ENCODE measurements around the gene MGA. TPM values are rescaled to one million over a fixed set of nuclear protein-coding genes. Genes with fewer than 3 reads are reported as not detected.

The MGA gene
- 15.6 TPM for polyA plus RNA-seq (2013, experiment 1 of 2)
- polyA plus RNA-seq (2013, experiment 2 of 2): 12.7 TPM

DNA sequence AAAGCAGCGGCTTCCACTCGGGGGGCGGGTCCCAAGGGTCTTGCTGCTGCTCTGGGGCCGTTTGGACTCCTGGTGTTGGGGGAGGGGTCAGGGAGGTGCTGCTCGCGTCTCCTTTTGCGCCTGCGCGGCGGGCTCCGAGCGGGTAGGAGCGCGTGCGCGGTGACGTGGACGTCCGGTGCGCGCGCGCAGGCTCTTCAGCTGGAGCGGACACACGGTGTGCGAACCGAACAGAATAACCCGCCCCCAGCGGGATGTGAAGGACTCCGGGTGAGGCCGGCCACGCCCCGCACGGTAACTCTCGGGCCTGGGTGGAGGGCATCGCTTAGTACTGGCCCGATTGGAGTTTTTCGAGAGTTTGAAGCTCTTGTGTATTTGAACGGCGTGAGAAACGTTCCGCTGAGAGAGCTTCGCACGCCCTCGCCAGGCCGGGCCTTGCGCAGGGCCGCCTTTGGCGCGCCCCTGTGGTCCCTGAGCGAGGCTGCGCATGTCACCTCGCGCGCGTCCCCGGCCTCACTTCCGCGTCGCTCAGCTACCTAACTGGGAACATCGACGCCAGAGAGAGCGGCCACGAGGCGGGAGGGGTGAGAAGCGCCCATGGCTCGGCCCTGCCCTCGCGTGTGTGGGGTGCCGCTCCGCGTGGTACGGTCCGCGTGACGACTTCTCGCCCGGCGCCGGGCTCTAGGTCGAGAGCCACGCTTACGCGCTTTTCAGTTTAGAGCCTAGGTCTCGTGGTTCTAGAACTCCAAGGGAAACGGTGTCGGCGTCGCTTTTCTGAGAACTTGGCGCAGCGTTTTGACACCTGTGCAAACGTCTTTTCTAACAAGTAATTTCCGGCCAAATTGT lies at the start of gene MGA:
Gene MGA (plus strand): TSS at position 171 of the 843 bp plus-strand sequence.
- H3K36me3 ChIP-seq (ENCODE audit: control insufficient read depth, insufficient read depth, low read length): no peaks in the 10 kb centered on the region
- H3K9me3 ChIP-seq (ENCODE audit: control insufficient read depth, low read length): no peaks in the 10 kb centered on the region
- WGBS, 2 experiments (ENCODE audit: insufficient coverage in 2 of 2): 1 to 2% methylated on average over 77 to 89 of the region's 93 CpGs
- H3K27ac ChIP-seq (ENCODE audit: low read depth, low read length, severe bottlenecking): peak within 1 kb of the TSS; percentile 95
- H3K4me3 ChIP-seq (ENCODE audit: extremely low read depth, insufficient read depth, low read length, poor library complexity, severe bottlenecking): peak within 1 kb of the TSS; percentile 67
- H3K4me1 ChIP-seq (ENCODE audit: control insufficient read depth, insufficient read depth, low read length, poor library complexity, severe bottlenecking): no peaks in the 10 kb centered on the region

DNA sequence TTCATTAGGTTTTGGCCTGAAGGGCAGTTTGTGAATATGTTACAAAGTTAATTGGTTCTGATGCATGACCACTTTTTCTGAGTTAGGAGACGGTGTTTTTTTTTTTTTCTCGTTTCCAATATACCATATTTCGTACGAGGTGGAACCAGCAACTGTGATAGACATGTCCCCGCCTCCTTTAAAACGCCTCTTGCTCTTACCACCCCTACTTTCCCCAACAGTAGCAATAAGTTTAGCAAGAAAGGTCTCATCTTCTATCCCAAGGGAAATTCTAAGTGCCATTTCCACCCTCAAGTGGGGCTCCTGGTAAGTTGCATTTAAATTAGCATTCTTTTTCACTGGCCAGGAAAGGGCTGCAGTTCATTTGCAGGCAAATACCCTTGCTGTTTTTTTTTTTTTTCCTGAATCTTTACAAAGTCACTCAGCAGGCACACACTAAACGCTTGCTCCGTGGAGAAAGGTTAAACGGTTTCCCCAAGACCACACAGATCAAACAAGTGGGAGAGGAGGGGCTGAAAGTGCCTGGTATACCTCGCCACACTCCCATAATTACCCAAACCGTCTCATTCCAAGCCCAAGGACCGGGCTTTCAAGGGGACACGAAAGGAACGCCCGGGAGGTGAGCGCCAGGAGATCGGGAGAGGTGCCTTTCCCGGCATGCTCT lies 39.5 kb upstream of the MGA start:
- peaks cover 11% of the 10 kb centered on the region for H3K9me3 ChIP-seq (ENCODE audit: control insufficient read depth, low read length)
- no peak overlapping the region for H3K27ac ChIP-seq (ENCODE audit: low read depth, low read length, severe bottlenecking)
- no peaks in the 10 kb centered on the region for H3K4me1 ChIP-seq (ENCODE audit: control insufficient read depth, insufficient read depth, low read length, poor library complexity, severe bottlenecking)
- 0% methylated on average over 6 to 8 of the region's 18 CpGs for WGBS, 2 experiments (ENCODE audit: insufficient coverage in 2 of 2)
- H3K4me3 ChIP-seq (ENCODE audit: extremely low read depth, insufficient read depth, low read length, poor library complexity, severe bottlenecking): peak overlapping the region; percentile 52
- no peaks in the 10 kb centered on the region for H3K36me3 ChIP-seq (ENCODE audit: control insufficient read depth, insufficient read depth, low read length)

GRCh38 chr15:41621200-41622193 lies 38.7 kb upstream of the MGA start:
- no peaks in the 10 kb centered on the region for H3K4me1 ChIP-seq (ENCODE audit: control insufficient read depth, insufficient read depth, low read length, poor library complexity, severe bottlenecking)
- peaks cover 11% of the 10 kb centered on the region for H3K9me3 ChIP-seq (ENCODE audit: control insufficient read depth, low read length)
- peak overlapping the region; percentile 81 for H3K27ac ChIP-seq (ENCODE audit: low read depth, low read length, severe bottlenecking)
- H3K4me3 ChIP-seq (ENCODE audit: extremely low read depth, insufficient read depth, low read length, poor library complexity, severe bottlenecking): peak overlapping the region; percentile 52
- H3K36me3 ChIP-seq (ENCODE audit: control insufficient read depth, insufficient read depth, low read length): no peaks in the 10 kb centered on the region
- 8 to 9% methylated on average over 64 to 67 of the region's 104 CpGs for WGBS, 2 experiments (ENCODE audit: insufficient coverage in 2 of 2)

DNA sequence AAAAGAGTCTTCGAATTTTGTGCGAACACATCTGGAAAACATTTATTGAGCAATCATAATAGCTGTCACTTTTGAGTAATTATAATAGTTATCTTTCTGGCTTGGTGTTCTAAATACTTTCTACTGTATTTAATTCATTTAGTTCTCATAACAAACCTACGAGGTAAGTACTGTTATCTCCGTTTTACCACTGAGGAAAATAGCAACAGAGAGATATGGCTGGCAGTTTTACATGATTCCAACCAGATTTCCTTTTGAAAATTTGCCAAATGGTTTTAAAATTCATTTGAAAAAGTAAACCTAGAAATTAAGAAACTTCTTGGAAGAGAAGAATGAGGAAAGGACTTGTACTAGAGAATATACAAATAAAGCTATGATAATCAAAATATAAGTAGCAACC lies 37.3 kb upstream of the MGA start:
- H3K4me1 ChIP-seq (ENCODE audit: control insufficient read depth, insufficient read depth, low read length, poor library complexity, severe bottlenecking): no peaks in the 10 kb centered on the region
- 92% methylated on average over 2 of the region's 4 CpGs; no CpG with 5 or more reads in 1 of the 2 experiments for WGBS, 2 experiments (ENCODE audit: insufficient coverage in 2 of 2)
- H3K36me3 ChIP-seq (ENCODE audit: control insufficient read depth, insufficient read depth, low read length): no peaks in the 10 kb centered on the region
- no peak overlapping the region for H3K4me3 ChIP-seq (ENCODE audit: extremely low read depth, insufficient read depth, low read length, poor library complexity, severe bottlenecking)
- H3K9me3 ChIP-seq (ENCODE audit: control insufficient read depth, low read length): peaks cover under 1% of the 10 kb centered on the region
- no peak overlapping the region for H3K27ac ChIP-seq (ENCODE audit: low read depth, low read length, severe bottlenecking)

- H3K4me3 ChIP-seq (ENCODE audit: extremely low read depth, insufficient read depth, low read length, poor library complexity, severe bottlenecking): no peak overlapping the region
- 100% methylated on average over 1 of the region's 1 CpG; no CpG with 5 or more reads in 1 of the 2 experiments for WGBS, 2 experiments (ENCODE audit: insufficient coverage in 2 of 2)
- no peaks in the 10 kb centered on the region for H3K36me3 ChIP-seq (ENCODE audit: control insufficient read depth, insufficient read depth, low read length)
- no peaks in the 10 kb centered on the region for H3K9me3 ChIP-seq (ENCODE audit: control insufficient read depth, low read length)
- no peaks in the 10 kb centered on the region for H3K4me1 ChIP-seq (ENCODE audit: control insufficient read depth, insufficient read depth, low read length, poor library complexity, severe bottlenecking)
- H3K27ac ChIP-seq (ENCODE audit: low read depth, low read length, severe bottlenecking): no peak overlapping the region
Measured at GRCh38 chr15:41627203-41627602, 33.0 kb upstream of the MGA start.

DNA sequence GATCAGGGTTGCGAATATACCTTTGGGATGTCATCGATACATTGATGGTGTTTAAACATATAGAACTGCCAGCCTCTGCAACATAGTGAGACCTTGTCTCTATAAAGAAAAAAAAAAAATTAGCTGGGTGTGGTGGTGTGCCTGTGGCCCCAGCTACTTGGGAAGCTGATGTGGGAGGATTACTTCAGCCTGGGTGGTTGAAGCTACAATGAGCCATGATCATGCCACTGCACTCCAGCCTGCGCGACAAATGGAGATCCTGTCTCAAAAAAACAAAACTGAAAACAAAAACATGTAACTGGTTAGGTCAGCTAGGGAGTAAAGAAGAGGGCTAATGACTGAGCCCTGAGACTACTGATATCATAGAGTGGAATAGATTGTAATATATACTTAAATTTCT lies 30.7 kb upstream of the MGA start:
- no peaks in the 10 kb centered on the region for H3K4me1 ChIP-seq (ENCODE audit: control insufficient read depth, insufficient read depth, low read length, poor library complexity, severe bottlenecking)
- 90 to 100% methylated on average over 1 to 2 of the region's 4 CpGs for WGBS, 2 experiments (ENCODE audit: insufficient coverage in 2 of 2)
- H3K9me3 ChIP-seq (ENCODE audit: control insufficient read depth, low read length): no peaks in the 10 kb centered on the region
- H3K27ac ChIP-seq (ENCODE audit: low read depth, low read length, severe bottlenecking): no peak overlapping the region
- H3K36me3 ChIP-seq (ENCODE audit: control insufficient read depth, insufficient read depth, low read length): no peaks in the 10 kb centered on the region
- no peak overlapping the region for H3K4me3 ChIP-seq (ENCODE audit: extremely low read depth, insufficient read depth, low read length, poor library complexity, severe bottlenecking)

GRCh38 chr15:41629883-41630282 lies 30.3 kb upstream of the MGA start:
- Histone ChIP-seq H3K4me1 (ENCODE audit: control insufficient read depth, insufficient read depth, low read length, poor library complexity, severe bottlenecking) (no peaks in the 10 kb centered on the region), H3K27ac (ENCODE audit: low read depth, low read length, severe bottlenecking) (no peak overlapping the region), H3K4me3 (ENCODE audit: extremely low read depth, insufficient read depth, low read length, poor library complexity, severe bottlenecking) (no peak overlapping the region), H3K36me3 (ENCODE audit: control insufficient read depth, insufficient read depth, low read length) (no peaks in the 10 kb centered on the region), H3K9me3 (ENCODE audit: control insufficient read depth, low read length) (no peaks in the 10 kb centered on the region)
- WGBS, 2 experiments (ENCODE audit: insufficient coverage in 2 of 2): 27 to 36% methylated on average over 5 of the region's 5 CpGs

- Histone ChIP-seq H3K4me3 (ENCODE audit: extremely low read depth, insufficient read depth, low read length, poor library complexity, severe bottlenecking) (no peak overlapping the region), H3K4me1 (ENCODE audit: control insufficient read depth, insufficient read depth, low read length, poor library complexity, severe bottlenecking) (no peaks in the 10 kb centered on the region), H3K27ac (ENCODE audit: low read depth, low read length, severe bottlenecking) (no peak overlapping the region), H3K36me3 (ENCODE audit: control insufficient read depth, insufficient read depth, low read length) (no peaks in the 10 kb centered on the region), H3K9me3 (ENCODE audit: control insufficient read depth, low read length) (no peaks in the 10 kb centered on the region)
- 100% methylated on average over 1 of the region's 3 CpGs; no CpG with 5 or more reads in 1 of the 2 experiments for WGBS, 2 experiments (ENCODE audit: insufficient coverage in 2 of 2)
Measured at GRCh38 chr15:41630616-41631217, 29.5 kb upstream of the MGA start.

DNA sequence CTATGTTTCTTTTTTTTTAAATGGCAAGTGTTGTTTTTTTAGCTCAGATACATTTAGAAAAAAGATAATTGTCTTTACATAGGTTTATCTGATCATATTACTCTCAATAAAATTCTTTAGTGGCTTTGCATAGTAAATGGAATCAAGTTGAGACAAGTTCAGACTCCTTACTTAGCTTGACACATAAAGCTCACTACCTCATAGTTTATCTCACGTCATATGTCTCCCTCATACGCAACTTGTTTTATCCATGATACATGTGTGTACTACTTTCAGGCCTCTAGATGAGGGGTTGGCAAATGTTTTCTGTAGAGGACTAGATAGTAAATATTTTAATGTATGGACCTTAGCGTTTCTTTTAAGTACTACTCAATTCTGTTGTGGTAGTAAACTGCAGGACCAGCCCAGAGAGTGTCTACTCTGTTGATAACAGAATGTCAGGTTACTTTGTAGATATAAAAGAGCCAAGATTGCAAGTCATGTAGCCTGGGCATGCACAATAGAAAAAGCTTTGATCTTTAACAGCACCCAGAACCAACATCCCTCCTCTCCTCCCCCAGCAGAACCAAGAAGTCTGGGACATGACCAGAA lies 28.2 kb upstream of the MGA start:
- Histone ChIP-seq H3K4me1 (ENCODE audit: control insufficient read depth, insufficient read depth, low read length, poor library complexity, severe bottlenecking) (no peaks in the 10 kb centered on the region), H3K4me3 (ENCODE audit: extremely low read depth, insufficient read depth, low read length, poor library complexity, severe bottlenecking) (no peak overlapping the region), H3K9me3 (ENCODE audit: control insufficient read depth, low read length) (no peaks in the 10 kb centered on the region), H3K27ac (ENCODE audit: low read depth, low read length, severe bottlenecking) (no peak overlapping the region), H3K36me3 (ENCODE audit: control insufficient read depth, insufficient read depth, low read length) (no peaks in the 10 kb centered on the region)
- 78% methylated on average over 1 of the region's 3 CpGs; no CpG with 5 or more reads in 1 of the 2 experiments for WGBS, 2 experiments (ENCODE audit: insufficient coverage in 2 of 2)
